Stimulated activated CD8-positive, alpha-beta memory T cell treated with anti-CD3 and anti-CD28 coated beads, Interleukin-15, amount 100 ng/mL, for 4 hours (primary cell): ENCODE data around the gene ENGASE.
A peak's percentile ranks its signal among the peaks of the same experiment; 100 is the strongest.

Experiments
- DNase-seq, 2 donors: peaks; one replicate each; pipeline ENCODE4 v3.0.0-alpha.2; 2020; ENCODE audit warnings: low read depth in 2 of 2

ENGASE gene

DNA sequence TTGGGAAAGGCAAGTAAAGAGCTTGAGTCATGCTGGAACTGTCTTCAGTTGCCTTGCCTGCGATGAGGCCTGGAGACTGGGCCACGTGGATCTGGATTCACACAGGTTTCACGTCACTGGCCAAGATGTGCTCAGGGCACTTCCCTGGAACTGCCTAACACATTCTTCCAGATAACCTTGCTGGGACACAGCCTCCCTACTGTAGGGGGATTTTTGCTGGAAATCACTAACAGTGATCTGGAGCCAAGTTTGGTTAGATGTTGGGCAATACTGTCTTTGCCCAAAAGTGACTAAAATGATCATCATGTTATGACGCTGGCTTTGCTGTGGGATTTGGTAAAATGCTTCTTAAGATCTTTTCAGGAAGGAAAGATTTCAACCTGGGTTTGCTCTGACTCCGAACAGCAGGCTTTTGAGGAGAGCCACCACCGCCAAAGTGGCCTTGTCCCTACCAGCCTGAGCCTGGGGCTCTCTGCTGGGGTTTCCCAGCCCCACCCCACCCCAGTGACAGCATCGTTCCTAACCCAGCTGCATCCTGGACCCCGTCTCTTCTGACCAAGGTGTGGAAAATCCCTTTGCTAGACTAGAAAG is 36.0 kb upstream of the ENGASE start:
- no peak for DNase-seq

DNA sequence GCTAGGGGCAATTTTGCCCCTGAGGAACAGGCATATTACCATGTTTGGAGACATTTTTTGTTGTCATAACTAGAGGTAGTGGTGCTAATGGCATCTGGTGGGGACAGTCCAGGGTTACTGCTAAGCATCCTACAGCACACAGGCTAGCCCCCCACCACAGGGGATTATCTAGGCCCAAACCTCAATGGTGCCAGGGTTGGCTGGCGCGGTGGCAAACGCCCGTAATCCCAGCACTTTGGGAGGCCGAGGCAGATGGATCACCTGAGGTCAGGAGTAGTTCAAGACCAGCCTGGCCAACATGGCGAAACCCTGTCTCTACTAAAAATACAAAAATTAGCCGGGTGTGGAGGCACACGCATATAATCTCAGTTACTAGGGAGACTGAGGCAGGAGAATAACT is 35.5 kb upstream of the ENGASE start:
- DNase-seq: no peak

DNA sequence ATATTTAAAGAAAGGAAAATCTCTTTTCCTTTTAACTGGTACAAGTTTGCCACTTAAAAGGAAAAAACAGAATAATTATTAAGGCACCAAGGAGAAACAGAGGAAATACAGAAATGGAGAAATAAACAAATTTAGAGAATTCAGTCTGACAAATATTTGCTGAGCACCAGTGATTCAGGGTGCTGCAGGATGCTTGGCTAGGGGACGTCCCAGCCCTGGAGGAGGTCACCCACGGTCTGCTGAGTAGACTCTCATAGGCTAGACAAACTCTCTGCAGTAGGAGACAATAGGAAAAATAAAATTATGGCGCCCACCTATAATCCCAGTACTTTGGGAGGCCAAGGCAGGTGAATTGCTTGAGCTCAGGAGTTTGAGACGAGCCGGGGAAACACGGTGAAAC is 34.7 kb upstream of the ENGASE start:
- no peak for DNase-seq

DNA sequence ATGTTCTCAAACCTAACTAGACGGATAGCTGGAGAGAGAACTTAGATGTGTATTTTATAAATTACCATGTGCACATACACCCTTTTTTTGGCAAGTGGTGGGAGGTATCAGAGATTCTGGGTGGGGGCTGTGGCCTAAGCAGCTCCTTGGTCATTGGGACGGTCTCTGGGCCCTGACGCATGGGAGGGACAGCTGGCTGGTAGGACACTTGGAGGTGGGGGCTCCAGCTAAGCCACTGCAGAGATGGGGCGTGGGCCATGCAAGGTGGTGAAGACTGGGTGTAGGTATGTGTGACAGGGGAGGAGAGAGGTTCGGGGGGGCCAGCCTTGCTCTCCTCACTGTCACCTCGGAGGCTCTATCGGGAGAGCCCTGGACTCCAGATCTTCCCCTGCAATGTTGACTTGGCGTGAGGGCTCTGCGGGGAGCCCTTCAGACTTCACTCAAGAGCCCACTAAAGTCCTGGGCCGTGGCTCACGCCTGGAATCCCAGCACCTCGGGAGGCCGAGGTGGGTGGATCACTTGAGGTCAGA is 33.5 kb upstream of the ENGASE start:
- DNase-seq: no peak

DNA sequence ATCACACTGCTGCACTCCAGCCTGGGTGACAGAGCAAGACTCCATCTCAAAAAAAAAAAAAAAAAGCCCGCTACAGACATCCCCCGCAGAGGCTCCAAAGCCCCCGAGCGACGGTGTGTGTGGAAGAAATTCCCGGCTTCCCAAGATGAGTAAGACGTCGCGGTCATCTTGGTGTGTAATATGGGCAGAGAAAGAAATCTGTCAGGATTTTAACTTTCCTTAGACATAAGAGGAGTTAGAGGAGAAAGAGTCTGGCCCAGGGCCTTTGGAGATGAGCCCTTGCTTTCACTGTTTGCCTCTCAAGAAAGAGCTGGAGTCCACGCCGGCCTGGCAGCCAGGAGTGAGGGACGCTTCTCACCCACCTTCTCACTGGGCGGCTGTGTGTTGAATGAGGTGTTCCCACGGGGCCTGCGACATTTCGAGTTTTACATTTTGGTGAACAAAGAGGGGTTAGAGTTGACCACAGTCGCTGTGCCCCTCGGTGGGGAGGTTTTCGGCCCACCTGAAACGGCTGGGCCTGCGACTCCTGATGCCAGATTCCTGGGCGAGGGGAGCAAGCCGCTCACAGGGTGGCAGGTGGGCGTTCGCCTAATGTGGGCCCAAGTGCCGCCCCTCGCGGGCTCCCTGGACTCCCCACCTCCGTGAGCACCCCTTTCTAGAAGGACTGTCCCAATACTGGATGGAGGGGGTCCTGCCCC is 32.8 kb upstream of the ENGASE start:
- no peak for DNase-seq

- peak; percentile 23 to 24 for DNase-seq
These were observed 32.0 kb upstream of the ENGASE start for GRCh38 chr17:79042421-79043190.

GRCh38 chr17:79043191-79043930 is 31.3 kb upstream of the ENGASE start:
- no peak for DNase-seq

GRCh38 chr17:79043931-79044320 is 30.7 kb upstream of the ENGASE start:
- DNase-seq: no peak

- DNase-seq: no peak
These were observed 30.2 kb upstream of the ENGASE start for GRCh38 chr17:79044462-79044861.

DNA sequence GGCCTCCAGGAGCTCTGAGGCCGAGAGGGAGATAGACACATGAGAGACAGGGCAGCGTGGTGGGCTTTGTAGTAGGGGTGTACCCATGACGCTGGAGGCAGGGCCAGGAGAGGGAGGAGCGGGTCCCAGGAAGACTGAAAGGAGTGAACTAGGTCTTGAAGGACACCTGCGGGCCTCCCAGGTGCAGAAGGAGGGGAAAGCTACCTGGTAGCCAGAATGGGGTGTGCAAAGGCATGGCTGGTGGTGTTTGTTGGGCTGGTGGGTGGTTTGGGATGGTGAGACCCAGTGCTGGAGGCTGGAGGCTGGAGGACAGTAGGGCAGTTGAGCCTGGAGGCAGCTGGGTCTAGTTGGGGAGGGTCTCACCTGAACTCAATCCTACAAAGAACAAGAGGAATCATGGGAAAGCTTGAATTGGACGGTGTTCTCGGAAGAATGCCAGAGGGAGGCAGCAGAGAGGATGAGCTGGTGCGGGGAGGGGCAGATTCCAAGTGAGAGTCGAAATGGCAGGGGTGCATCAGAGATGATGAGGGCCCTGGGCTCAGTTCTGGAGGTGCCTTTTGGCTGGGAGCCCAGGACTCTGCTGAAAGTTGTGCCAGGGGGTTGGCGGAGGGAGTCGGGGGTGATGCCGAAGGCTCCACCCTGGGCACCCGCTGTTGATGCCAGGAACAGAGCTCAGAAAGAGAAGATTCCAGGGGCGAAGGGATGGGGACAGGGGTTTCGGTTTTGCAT is 29.5 kb upstream of the ENGASE start:
- DNase-seq: no peak

DNA sequence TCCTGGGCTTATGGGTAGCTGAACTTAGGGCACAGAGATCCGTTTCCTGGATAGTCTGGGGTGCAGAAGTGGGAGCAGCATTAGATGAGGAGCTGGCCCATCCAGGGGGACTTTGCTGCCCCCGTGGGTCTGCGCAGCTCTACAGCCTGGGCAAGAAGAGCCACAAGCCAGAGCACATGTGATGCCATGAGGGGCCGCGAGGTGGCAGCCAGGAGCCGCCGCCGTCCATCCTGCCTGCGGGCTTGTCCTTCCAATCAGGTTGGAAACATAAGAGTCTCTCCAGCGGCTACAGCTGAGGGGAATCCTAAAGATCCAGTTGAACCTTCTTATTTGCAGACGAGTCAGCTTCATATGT is 28.8 kb upstream of the ENGASE start:
- peak in 1 of 2 donors; percentile 16 for DNase-seq

- no peak for DNase-seq
These were observed 28.3 kb upstream of the ENGASE start for GRCh38 chr17:79046197-79046915.

- DNase-seq: no peak
These were observed 27.7 kb upstream of the ENGASE start for GRCh38 chr17:79046916-79047280.

- DNase-seq: no peak
These were observed 27.2 kb upstream of the ENGASE start for GRCh38 chr17:79047291-79047920.

GRCh38 chr17:79047923-79048825 is 26.4 kb upstream of the ENGASE start:
- no peak for DNase-seq

DNA sequence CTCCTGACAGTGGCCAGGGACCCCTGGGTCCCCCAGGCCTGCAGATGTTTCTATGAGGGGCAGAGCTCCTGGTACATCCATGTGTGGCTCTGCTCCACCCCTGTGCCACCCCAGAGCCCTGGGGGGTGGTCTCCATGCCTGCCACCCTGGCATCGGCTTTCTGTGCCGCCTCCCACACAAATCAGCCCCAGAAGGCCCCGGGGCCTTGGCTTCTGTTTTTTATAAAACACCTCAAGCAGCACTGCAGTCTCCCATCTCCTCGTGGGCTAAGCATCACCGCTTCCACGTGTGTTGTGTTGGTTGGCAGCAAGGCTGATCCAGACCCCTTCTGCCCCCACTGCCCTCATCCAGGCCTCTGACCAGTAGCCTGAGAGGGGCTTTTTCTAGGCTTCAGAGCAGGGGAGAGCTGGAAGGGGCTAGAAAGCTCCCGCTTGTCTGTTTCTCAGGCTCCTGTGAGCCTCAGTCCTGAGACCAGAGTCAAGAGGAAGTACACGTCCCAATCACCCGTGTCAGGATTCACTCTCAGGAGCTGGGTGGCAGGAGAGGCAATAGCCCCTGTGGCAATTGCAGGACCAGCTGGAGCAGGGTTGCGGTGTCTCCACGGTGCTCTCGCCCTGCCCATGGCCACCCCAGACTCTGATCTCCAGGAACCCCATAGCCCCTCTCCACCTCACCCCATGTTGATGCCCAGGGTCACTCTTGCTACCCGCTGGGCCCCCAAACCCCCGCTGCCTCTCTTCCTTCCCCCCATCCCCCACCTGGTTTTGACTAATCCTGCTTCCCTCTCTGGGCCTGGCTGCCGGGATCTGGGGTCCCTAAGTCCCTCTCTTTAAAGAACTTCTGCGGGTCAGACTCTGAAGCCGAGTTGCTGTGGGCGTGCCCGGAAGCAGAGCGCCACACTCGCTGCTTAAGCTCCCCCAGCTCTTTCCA is 25.5 kb upstream of the ENGASE start:
- no peak for DNase-seq

DNA sequence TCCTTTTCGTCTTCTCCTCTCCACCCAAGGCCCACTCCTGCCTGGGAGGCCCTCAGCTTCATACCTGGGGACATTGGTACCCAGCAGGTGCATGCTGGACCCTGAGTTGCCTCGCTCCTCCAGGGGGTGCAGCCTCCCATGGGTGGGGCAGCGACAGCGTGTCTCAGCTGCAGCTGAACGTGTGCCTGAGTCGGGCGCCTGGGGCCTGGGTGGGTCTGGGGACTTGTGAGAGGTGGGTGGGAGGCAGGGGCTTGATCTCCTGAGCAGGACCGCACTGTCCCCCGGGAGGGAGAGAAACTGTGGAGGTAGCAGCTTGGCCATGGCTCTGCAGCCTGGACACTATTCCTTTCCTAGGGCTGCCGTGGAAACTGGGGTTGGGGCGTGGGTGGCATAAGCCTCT is 24.8 kb upstream of the ENGASE start:
- no peak for DNase-seq

- DNase-seq: no peak
These were observed 24.1 kb upstream of the ENGASE start for GRCh38 chr17:79050551-79050950.
